H9 (cell line): ENCODE measurements around the gene CD164. TPM values are rescaled to one million over a fixed set of nuclear protein-coding genes. Genes with fewer than 3 reads are reported as not detected.

Source experiments
- DNase-seq: peaks from one replicate; pipeline ENCODE4 v3.0.0-alpha.2; 2017
- H2AFZ ChIP-seq: one replicate; pipeline ENCODE4 v1.6.1; 2013; ENCODE audit warnings: mild to moderate bottlenecking, low read length, control low read depth, moderate library complexity
- H2AK5ac ChIP-seq: 2 replicates; pipeline ENCODE4 v1.6.1; 2013; ENCODE audit warnings: low read length, control low read depth, mixed read lengths; ENCODE audit not compliant: insufficient read length
- H2BK120ac ChIP-seq: one replicate; pipeline ENCODE4 v1.6.1; 2013; ENCODE audit warnings: low read depth, mild to moderate bottlenecking, low read length, control low read depth, inconsistent platforms; ENCODE audit not compliant: poor library complexity, severe bottlenecking
- H2BK12ac ChIP-seq: 2 replicates; pipeline ENCODE4 v1.6.1; 2013; ENCODE audit warnings: low read length, control low read depth, mixed read lengths, low read depth; ENCODE audit not compliant: insufficient read length
- H2BK15ac ChIP-seq: 2 replicates; pipeline ENCODE4 v1.6.1; 2013; ENCODE audit warnings: low read depth, low read length, control low read depth
- H2BK20ac ChIP-seq: one replicate; pipeline ENCODE4 v1.6.1; 2013; ENCODE audit warnings: low read depth, mild to moderate bottlenecking, low read length, control low read depth, inconsistent platforms; ENCODE audit not compliant: poor library complexity, severe bottlenecking
- H2BK5ac ChIP-seq: 2 replicates; pipeline ENCODE4 v1.6.1; 2013; ENCODE audit warnings: low read length, control low read depth, mixed read lengths; ENCODE audit not compliant: insufficient read length
- H3K14ac ChIP-seq: 2 replicates; pipeline ENCODE4 v1.6.1; 2013; ENCODE audit warnings: low read length, control low read depth; ENCODE audit not compliant: insufficient read depth
- H3K18ac ChIP-seq: 2 replicates; pipeline ENCODE4 v1.6.1; 2013; ENCODE audit warnings: low read depth, mild to moderate bottlenecking, mixed read lengths, low read length, control low read depth; ENCODE audit not compliant: insufficient read length
- H3K23ac ChIP-seq: 2 replicates; pipeline ENCODE4 v1.6.1; 2013; ENCODE audit warnings: low read length, control low read depth, mixed read lengths, low read depth; ENCODE audit not compliant: insufficient read length
- H3K23me2 ChIP-seq: 2 replicates; pipeline ENCODE4 v1.6.1; 2013; ENCODE audit warnings: low read depth, mild to moderate bottlenecking, mixed read lengths, low read length, control low read depth; ENCODE audit not compliant: insufficient read length, poor library complexity, severe bottlenecking
- H3K27ac ChIP-seq: 2 replicates; pipeline ENCODE4 v1.5.1; 2013; ENCODE audit warnings: low read length, control low read depth, mixed read lengths, low read depth; ENCODE audit not compliant: insufficient read length
- H3K27me3 ChIP-seq: 2 replicates; pipeline ENCODE4 v1.6.1; 2013; ENCODE audit warnings: low read length, control low read depth, inconsistent platforms; ENCODE audit not compliant: insufficient read depth
- H3K4ac ChIP-seq: 2 replicates; pipeline ENCODE4 v1.6.1; 2013; ENCODE audit warnings: low read depth, mild to moderate bottlenecking, control low read depth, inconsistent platforms, low read length, moderate library complexity
- H3K4me1 ChIP-seq: 2 replicates; pipeline ENCODE4 v1.6.1; 2013; ENCODE audit warnings: low read length, control low read depth, inconsistent platforms; ENCODE audit not compliant: insufficient read depth
- H3K4me2 ChIP-seq: 2 replicates; pipeline ENCODE4 v1.6.1; 2013; ENCODE audit warnings: low read length, control low read depth, mixed read lengths; ENCODE audit not compliant: insufficient read length, insufficient read depth
- H3K56ac ChIP-seq: 2 replicates; pipeline ENCODE4 v1.6.1; 2013; ENCODE audit warnings: low read depth, mild to moderate bottlenecking, mixed read lengths, low read length, control low read depth; ENCODE audit not compliant: insufficient read length
- H3K79me1 ChIP-seq: 2 replicates; pipeline ENCODE4 v1.6.1; 2013; ENCODE audit warnings: low read depth, mild to moderate bottlenecking, moderate library complexity, low read length, control low read depth, inconsistent platforms; ENCODE audit not compliant: insufficient read depth, poor library complexity, severe bottlenecking
- H3K79me2 ChIP-seq: 2 replicates; pipeline ENCODE4 v1.6.1; 2013; ENCODE audit warnings: low read length, control low read depth, inconsistent platforms; ENCODE audit not compliant: insufficient read depth
- H3K9ac ChIP-seq: 2 replicates; pipeline ENCODE4 v1.6.1; 2013; ENCODE audit warnings: low read length, control low read depth, mixed read lengths; ENCODE audit not compliant: insufficient read length; ENCODE audit errors: extremely low read depth
- H3K9me3 ChIP-seq: one replicate; pipeline ENCODE4 v1.6.1; 2013; ENCODE audit warnings: low read depth, low read length, inconsistent platforms; ENCODE audit not compliant: control insufficient read depth
- H3T11ph ChIP-seq: one replicate; pipeline ENCODE4 v1.6.1; 2013; ENCODE audit warnings: mild to moderate bottlenecking, low read length, control low read depth, inconsistent platforms
- H4K20me1 ChIP-seq: one replicate; pipeline ENCODE4 v1.6.1; 2013; ENCODE audit not compliant: control insufficient read depth, insufficient read length, insufficient read depth
- H4K5ac ChIP-seq: 2 replicates; pipeline ENCODE4 v1.6.1; 2013; ENCODE audit warnings: low read depth, mild to moderate bottlenecking, mixed read lengths, low read length, control low read depth; ENCODE audit not compliant: insufficient read length
- H4K8ac ChIP-seq: replicated peaks from 2 replicates; pipeline ENCODE4 v1.6.1; 2013; ENCODE audit warnings: low read length, control low read depth, mixed read lengths, low read depth; ENCODE audit not compliant: insufficient read length
- H4K91ac ChIP-seq: 2 replicates; pipeline ENCODE4 v1.6.1; 2013; ENCODE audit warnings: low read depth, mild to moderate bottlenecking, moderate library complexity, mixed read lengths, low read length, control low read depth; ENCODE audit not compliant: insufficient read length
- H3K27ac Mint-ChIP-seq, 3 experiments: 2 replicates in 2 of 3; 3 replicates in 1 of 3; pipeline ENCODE4 v1.8.0; 2020 to 2021; ENCODE audit warnings: mixed read lengths in 3 of 3, mild to moderate bottlenecking in 1 of 3, moderate library complexity in 1 of 3
- H3K27me3 Mint-ChIP-seq: 2 replicates; pipeline ENCODE4 v1.8.0; 2021; ENCODE audit warnings: low read depth, mild to moderate bottlenecking, moderate library complexity, mixed read lengths
- H3K36me3 Mint-ChIP-seq, 3 experiments: 2 replicates in 2 of 3; 3 replicates in 1 of 3; pipeline ENCODE4 v1.8.0; 2020 to 2021; ENCODE audit warnings: low read depth in 3 of 3, mixed read lengths in 3 of 3; ENCODE audit not compliant: insufficient read depth in 1 of 3
- H3K4me1 Mint-ChIP-seq, 2 experiments: 2 replicates each; pipeline ENCODE4 v1.8.0; 2020; ENCODE audit warnings: mixed read lengths in 2 of 2
- H3K4me3 Mint-ChIP-seq, 2 experiments: 2 replicates in 1 of 2; 3 replicates in 1 of 2; pipeline ENCODE4 v1.8.0; 2020 to 2021; ENCODE audit warnings: mild to moderate bottlenecking in 2 of 2, mixed read lengths in 2 of 2, moderate library complexity in 1 of 2
- H3K9me3 Mint-ChIP-seq, 2 experiments: 2 replicates in 1 of 2; 3 replicates in 1 of 2; pipeline ENCODE4 v1.8.0; 2020; ENCODE audit warnings: mild to moderate bottlenecking in 2 of 2, mixed read lengths in 2 of 2, moderate library complexity in 1 of 2
- WGBS: extraction: QIAGEN DNeasy Blood & Tissue Kit; methylation state at CpG from one replicate; pipeline ENCODE4 v1.1.7; 2013; ENCODE audit warnings: missing lambda C conversion rate, low lambda C conversion rate, mixed read lengths; ENCODE audit not compliant: insufficient read length; ENCODE audit errors: extremely low coverage; 5-methylcytosine and 5-hydroxymethylcytosine counted together
- total RNA-seq: library from RNA; stranded (reverse); gene quantifications from 2 replicates; pipeline ENCODE4 v1.2.1, GENCODE V29; 2021
- TF ChIP-seq, protein P1 (sequence below): fragments of 200-600 bp; sonication (generic); conservative IDR thresholded peaks from 3 replicates; pipeline ENCODE4 v1.8.0; 2021; ENCODE audit warnings: antibody characterized with exemption, mild to moderate bottlenecking

CD164 gene
- total RNA-seq, 1 experiment from 2014 or later: 130 TPM

DNA sequence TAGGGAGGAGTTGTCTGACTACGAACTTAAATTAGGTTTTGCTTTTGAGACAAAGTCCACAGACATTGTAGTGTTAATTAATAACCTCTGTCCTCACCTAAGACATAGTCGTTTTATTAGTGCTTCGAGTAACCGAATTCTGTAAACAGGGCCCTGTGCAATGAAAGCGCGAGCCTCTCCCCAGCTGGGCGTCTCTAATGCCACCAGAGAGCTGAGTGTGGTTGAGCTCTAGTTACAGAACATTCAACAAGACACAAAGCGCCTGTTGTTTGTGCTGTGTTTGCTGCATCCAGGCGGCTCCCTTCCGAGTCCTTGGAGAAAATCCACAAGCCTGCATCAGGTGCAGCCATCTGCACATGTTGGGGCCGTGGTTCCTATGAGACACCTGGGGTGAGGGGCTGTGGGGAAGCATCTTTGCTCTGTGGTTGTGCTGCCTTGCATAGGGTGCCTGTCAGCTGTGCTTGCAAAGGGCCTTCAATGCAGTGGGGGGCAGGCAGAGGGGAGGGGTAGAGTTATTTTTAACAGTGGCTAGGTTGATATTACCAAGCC lies 63.9 kb downstream of the CD164 start:
- H3K56ac ChIP-seq: no peak overlapping the region
- no peaks in the 10 kb centered on the region for H3K9me3 Mint-ChIP-seq
- no peaks in the 10 kb centered on the region for H3K79me1 ChIP-seq
- no peaks in the 10 kb centered on the region for H3K4me1 ChIP-seq
- H2BK120ac ChIP-seq: no peak overlapping the region
- no peak overlapping the region for H3K23ac ChIP-seq
- no peak overlapping the region for H2BK12ac ChIP-seq
- H4K5ac ChIP-seq: no peak overlapping the region
- no CpG with 5 or more reads among the region's 11 CpGs for WGBS
- H2BK15ac ChIP-seq: no peak overlapping the region
- H3K4me1 Mint-ChIP-seq: peaks cover 0 to 9% of the 10 kb centered on the region in 2 experiments; a peak in 2 of 4 replicates
- H3K27me3 ChIP-seq: no peaks in the 10 kb centered on the region; the same call in 1 of the 2 replicates
- H4K91ac ChIP-seq: no peak overlapping the region
- H3K23me2 ChIP-seq: no peaks in the 10 kb centered on the region
- no peak overlapping the region for H3K27ac ChIP-seq
- no peak overlapping the region for H2AFZ ChIP-seq
- H2AK5ac ChIP-seq: no peak overlapping the region
- TF ChIP-seq, protein P1, sequence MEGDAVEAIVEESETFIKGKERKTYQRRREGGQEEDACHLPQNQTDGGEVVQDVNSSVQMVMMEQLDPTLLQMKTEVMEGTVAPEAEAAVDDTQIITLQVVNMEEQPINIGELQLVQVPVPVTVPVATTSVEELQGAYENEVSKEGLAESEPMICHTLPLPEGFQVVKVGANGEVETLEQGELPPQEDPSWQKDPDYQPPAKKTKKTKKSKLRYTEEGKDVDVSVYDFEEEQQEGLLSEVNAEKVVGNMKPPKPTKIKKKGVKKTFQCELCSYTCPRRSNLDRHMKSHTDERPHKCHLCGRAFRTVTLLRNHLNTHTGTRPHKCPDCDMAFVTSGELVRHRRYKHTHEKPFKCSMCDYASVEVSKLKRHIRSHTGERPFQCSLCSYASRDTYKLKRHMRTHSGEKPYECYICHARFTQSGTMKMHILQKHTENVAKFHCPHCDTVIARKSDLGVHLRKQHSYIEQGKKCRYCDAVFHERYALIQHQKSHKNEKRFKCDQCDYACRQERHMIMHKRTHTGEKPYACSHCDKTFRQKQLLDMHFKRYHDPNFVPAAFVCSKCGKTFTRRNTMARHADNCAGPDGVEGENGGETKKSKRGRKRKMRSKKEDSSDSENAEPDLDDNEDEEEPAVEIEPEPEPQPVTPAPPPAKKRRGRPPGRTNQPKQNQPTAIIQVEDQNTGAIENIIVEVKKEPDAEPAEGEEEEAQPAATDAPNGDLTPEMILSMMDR: no peak
- no peaks in the 10 kb centered on the region for H4K20me1 ChIP-seq
- H3K4ac ChIP-seq: no peak overlapping the region
- DNase-seq: no peak
- no peak overlapping the region for H3K4me2 ChIP-seq
- no peak overlapping the region for H3K4me3 Mint-ChIP-seq
- H3K27me3 Mint-ChIP-seq: no peaks in the 10 kb centered on the region
- H3K9me3 ChIP-seq: no peaks in the 10 kb centered on the region
- no peak overlapping the region for H3K27ac Mint-ChIP-seq
- no peak overlapping the region for H4K8ac ChIP-seq
- no peak overlapping the region for H3T11ph ChIP-seq
- H3K79me2 ChIP-seq: no peaks in the 10 kb centered on the region
- no peak overlapping the region for H3K18ac ChIP-seq
- H3K36me3 Mint-ChIP-seq: no peaks in the 10 kb centered on the region
- H2BK5ac ChIP-seq: no peak overlapping the region
- no peak overlapping the region for H3K9ac ChIP-seq
- no peak overlapping the region for H2BK20ac ChIP-seq
- H3K14ac ChIP-seq: no peak overlapping the region
